GM18873 (cell line): ENCODE data around the gene HOXD10.

Source experiments
- ATAC-seq: cut with Tn5 transposase; IDR thresholded peaks from one replicate; pipeline ENCODE4 v1.9.1; 2021; ENCODE audit warnings: mild to moderate bottlenecking, moderate library complexity, moderate number of reproducible peaks; ENCODE audit not compliant: unreplicated experiment, low FRiP score

The HOXD10 gene

GRCh38 chr2:176120364-176121189 is 4.0 kb downstream of the HOXD10 start:
- ATAC-seq = no peak

- ATAC-seq = no peak
Measured at GRCh38 chr2:176121190-176122051, 4.8 kb downstream of the HOXD10 start.

- ATAC-seq = no peak
Measured at GRCh38 chr2:176122052-176122682, 5.6 kb downstream of the HOXD10 start.

- no peak for ATAC-seq
Measured at GRCh38 chr2:176122683-176123410, 6.3 kb downstream of the HOXD10 start, which contains the start of gene HOXD9. HOXD9 (plus strand) TSS chr2:176122719; CDS start chr2:176122769, 50 bp downstream.

- no peak for ATAC-seq
Measured at GRCh38 chr2:176123411-176124109, 7.0 kb downstream of the HOXD10 start.

- ATAC-seq = no peak
Measured at GRCh38 chr2:176124110-176124946, 7.8 kb downstream of the HOXD10 start.

GRCh38 chr2:176124947-176125771 is 8.6 kb downstream of the HOXD10 start:
- ATAC-seq = no peak

GRCh38 chr2:176125772-176126054 is 9.1 kb downstream of the HOXD10 start:
- ATAC-seq = no peak

- ATAC-seq = no peak
Measured at GRCh38 chr2:176126929-176127773, 10.6 kb downstream of the HOXD10 start.

- ATAC-seq = no peak
Measured at GRCh38 chr2:176127774-176128072, 11.1 kb downstream of the HOXD10 start.

GRCh38 chr2:176128172-176128981 is 11.8 kb downstream of the HOXD10 start:
- no peak for ATAC-seq

GRCh38 chr2:176128982-176129796 is 12.6 kb downstream of the HOXD10 start, which contains the start of gene HOXD8:
HOXD8 (plus strand) TSS chr2:176129705; CDS start chr2:176130367, 662 bp downstream.
- no peak for ATAC-seq

GRCh38 chr2:176129813-176130146 is 13.2 kb downstream of the HOXD10 start:
- no peak for ATAC-seq

- ATAC-seq = no peak
Measured at GRCh38 chr2:176130147-176130956, 13.8 kb downstream of the HOXD10 start.
